Cerebellar cortex (tissue), 1 donor: Measurements from ENCODE around the gene RABGGTB.
"Not testable (repeated sequence)": the region's sequence is repeated elsewhere in the genome, so short reads cannot be mapped to it uniquely, and the experiment has no call there.

Source experiments
- DNase-seq: peaks from one replicate; pipeline ENCODE4 v3.0.0-alpha.2; 2015; ENCODE audit warnings: low spot score

RABGGTB gene

DNA sequence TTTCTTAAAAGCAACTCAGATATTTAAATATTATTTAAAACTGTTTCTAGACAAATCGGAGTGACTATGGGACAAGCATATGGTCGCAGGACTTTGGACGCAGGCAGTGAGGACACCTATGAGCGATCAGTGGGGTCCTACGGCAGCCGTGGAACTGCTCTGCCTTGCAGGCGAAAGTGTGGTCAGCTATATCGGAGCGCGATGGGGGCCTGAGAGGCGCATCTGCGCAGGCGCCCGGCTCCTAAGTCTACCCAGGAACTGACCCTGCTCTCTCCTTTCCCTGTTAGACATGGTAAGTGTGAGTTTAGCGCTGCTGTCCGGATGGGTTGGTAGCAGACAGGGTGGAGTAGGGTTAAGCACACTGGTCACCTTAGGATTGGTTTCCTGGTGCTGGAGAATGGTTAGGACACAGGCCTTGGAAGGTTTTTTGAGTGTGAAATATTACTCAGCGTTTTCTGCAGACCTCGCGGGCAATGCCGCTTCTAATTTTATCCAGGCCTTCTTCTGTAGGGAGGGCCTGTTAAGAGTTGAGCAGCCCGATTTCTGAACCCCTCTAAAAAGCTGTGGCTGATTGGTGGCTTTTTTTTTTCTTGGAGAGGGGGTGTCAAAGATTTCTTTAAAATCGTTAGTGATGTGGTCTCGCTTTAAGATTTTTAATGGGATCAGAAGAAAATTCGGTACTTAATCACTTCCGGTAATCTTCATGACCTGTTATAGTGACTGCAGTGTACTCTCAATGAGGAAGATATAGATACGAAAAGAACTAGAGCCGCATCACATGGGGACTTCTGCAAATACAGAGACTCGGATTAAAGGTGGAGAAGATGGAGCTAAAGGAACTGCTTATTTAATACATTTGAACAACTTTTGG, at the start of gene RABGGTB:
Gene RABGGTB, plus strand, starts transcription at position 274 of the 871 bp plus-strand sequence. Its CDS starts 16 bp downstream, at position 290.
- peak; percentile 97 for DNase-seq

- DNase-seq, result no peak
These were observed 43.9 kb upstream of the RABGGTB start for GRCh38 chr1:75742047-75742625.

DNA sequence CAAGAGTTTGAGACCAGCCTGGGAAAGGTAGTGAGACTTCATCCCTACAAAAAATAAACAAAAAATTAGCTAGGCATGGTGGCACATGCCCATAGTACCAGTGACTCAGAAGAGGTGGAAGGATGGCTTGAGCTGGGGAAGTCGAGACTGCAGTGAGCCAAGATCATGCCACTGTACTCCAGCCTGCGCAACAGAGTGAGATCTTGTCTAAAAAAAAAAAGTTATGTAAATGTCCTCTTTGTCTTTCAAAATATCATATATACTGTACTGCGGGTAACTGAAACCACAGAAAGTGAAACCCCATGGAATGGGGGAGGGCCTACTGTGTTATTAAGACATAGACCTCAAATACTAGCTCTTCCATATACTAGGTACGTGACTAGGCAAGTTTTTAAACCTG, 40.8 kb upstream of the RABGGTB start:
- no peak for DNase-seq

DNA sequence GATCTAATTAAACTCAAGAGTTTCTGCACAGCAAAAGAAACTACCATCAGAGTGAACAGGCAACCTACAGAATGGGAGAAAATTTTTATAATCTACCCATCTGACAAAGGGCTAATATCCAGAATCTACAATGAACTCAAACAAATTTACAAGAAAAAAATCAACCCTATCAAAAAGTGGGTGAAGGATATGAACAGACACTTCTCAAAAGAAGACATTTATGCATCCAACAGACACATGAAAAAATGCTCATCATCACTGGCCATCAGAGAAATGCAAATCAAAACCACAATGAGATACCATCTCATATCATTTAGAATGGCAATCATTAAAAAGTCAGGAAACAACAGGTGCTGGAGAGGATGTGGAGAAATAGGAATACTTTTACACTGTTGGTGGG, 28.8 kb upstream of the RABGGTB start:
- DNase-seq, result not testable (repeated sequence)

DNA sequence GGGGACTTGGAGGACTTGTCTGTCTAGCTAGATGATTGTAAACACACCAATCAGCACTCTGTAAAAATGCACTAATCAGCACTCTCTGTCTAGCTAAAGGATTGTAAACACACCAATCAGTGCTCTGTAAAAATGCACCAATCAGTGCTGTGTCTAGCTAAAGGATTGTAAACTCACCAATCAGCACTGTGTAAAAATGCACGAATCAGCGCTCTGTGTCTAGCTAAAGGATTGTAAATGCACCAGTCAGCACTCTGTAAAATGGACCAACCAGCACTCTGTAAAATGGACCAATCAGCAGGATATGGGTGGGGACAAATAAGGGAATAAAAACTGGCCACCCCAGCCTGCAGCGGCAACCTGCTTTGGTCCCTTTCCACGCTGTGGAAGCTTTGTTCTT, 27.5 kb upstream of the RABGGTB start:
- DNase-seq, result not testable (repeated sequence)

GRCh38 chr1:75764057-75764655, 21.9 kb upstream of the RABGGTB start:
- no peak for DNase-seq

DNA sequence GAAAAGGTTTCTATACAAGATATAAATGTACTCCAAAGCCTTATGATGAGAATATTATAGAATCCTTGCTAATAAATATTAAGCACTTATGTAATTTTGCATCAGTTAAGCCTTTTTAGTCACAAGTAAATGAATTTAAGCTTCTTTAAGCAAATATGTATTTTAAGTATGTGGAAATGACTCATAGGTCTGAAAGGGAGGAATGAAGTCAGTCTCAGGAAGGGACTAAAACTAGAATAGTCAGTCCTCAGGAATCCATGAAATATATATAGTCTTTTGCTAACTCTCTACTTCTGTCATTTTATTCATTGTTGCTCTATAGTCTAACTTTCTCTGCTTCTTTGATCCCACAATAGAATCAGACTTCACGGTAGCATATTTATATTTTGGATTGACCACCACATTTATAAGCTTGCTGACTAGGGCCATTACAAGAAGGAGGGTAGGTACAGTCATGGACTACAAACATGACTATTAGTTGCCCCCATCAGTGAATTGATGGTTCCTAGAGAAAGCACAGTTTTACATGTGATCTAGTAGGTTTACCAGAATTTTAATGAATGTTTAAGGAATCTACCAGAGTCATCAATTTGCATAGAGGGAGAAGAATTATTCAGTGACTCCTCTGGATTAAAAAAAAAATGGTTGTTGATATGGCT, 20.2 kb upstream of the RABGGTB start:
- DNase-seq, result no peak

- DNase-seq, result no peak
These were observed 18.0 kb upstream of the RABGGTB start for GRCh38 chr1:75768016-75768415.

GRCh38 chr1:75770761-75771160, 15.3 kb upstream of the RABGGTB start:
- no peak for DNase-seq

DNA sequence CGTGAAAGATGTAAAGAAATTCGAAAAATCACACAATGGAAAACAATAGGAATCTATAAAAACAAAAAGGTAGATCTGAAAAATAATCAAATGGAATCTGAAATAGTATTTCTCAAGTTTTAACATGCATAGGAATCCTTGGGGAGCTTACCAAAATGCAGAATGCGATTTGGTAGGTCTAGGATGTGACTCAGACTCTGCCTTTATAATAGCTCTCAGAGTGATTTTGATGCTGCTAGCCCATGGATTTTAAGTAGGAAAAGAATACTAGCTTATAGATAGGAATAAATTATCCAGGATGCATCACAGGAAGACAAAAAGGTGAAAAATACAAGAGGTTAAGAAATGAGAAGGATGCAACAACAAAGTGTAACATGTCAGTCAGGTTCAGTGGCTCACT, 14.1 kb upstream of the RABGGTB start:
- no peak for DNase-seq

DNA sequence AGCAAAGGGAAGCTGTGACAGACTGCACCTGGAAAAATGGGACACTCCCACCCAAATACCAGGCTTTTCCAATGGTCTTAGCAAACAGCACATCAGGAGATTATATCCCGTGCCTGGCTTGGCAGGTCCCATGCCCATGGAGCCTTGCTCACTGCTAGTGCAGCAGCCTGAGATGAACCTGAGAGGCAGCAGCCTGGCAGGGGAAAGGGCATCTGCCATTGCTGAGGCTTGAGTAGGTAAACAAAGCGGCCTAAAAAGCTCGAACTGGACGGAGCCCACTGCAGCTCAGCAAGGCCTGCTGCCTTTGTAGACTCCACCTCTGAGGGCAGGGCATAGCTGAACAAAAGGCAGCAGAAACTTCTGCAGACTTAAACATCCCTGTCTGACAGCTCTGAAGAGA, 8.2 kb upstream of the RABGGTB start:
- DNase-seq, result not testable (repeated sequence)

DNA sequence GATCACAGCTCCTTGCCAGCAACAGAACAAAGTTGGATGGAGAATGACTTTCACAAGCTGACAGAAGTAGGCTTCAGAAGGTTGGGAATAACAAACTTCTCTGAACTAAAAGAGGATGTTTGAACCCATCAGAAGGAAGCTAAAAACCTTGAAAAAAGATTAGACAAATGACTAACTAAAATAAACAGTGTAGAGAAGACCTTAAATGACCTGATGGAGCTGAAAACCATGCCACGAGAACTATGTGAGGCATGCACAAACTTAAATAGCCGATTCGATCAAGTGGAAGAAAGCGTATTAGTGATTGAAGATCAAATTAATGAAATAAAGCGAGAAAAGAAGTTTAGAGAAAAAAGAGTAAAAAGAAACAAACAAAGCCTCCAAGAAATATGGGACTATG, 7.4 kb upstream of the RABGGTB start:
- not testable (repeated sequence) for DNase-seq

- not testable (repeated sequence) for DNase-seq
These were observed 5.9 kb upstream of the RABGGTB start for GRCh38 chr1:75780183-75780582.

DNA sequence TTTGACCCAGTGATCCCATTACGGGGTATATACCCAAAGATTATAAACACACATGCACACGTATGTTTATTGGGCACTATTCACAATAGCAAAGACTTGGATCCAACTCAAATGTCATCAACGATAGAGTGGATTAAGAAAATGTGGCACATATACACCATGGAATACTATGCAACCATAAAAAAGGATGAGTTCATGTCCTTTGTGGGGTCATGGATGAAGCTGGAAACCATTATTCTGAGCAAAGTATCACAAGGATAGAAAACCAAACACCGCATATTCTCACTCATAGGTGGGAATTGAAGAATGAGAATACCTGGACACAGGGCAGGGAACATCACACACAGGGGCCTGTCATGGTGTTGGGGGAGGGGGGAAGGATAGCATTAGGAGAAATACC, 2.1 kb upstream of the RABGGTB start:
- DNase-seq, result not testable (repeated sequence)

GRCh38 chr1:75785320-75785982, 605 bp upstream of the RABGGTB start:
- DNase-seq, result no peak

GRCh38 chr1:75786901-75787493, 941 bp downstream of the RABGGTB start:
- DNase-seq, result no peak

DNA sequence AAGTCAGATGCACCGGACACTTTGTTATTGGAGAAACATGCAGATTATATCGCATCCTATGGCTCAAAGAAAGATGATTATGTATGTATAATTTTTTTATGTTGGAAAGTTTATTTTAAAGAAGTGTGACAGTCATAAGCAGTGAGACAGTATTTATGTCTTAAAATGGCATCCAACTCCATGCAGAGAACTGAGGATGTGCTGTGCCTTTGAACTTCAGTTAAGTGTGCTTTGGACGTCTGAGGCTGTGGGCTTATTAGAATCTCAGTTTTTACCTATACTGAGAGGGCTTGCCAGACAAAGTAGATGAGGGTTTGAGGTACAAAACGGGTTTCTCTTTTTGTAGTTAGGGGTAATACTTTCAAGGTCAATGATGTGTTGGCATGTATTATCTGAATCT, 1.5 kb downstream of the RABGGTB start:
- DNase-seq, result no peak

GRCh38 chr1:75789988-75790387, 3.9 kb downstream of the RABGGTB start:
- DNase-seq, result no peak

DNA sequence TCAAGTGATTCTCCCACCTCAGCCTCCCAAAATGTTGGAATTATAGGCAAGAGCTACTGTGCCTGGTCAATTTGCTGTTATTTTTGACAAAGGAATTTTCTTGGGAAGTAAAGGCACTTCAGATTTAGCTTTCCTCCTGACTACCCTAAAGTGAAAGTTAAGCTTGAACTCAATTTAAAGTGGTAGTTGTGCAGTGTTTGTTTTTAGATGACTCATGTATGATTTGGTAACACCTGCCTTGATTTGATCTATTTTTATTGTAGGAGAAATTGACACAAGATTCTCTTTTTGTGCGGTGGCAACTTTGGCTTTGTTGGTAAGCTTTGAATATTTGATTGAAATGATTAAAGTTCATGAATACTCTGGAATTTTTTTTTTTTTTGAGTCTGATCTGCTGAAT, 5.0 kb downstream of the RABGGTB start:
- DNase-seq, result no peak

DNA sequence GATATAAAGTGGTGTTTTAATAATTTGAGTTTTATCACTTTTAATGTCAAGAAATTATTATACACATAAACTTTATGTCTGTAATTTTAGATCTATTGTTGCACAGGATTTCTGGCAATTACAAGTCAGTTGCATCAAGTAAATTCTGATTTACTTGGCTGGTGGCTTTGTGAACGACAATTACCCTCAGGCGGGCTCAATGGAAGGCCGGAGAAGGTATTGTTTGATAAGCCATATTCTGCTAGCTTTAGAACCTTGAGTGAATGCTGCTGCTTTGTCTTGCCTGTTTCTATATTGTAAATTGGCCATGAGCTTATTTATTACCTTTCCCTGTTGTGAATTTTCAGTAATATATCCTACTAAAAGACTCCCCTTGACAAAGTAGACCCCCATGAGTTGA, 6.0 kb downstream of the RABGGTB start:
- DNase-seq, result no peak

- no peak for DNase-seq
These were observed 8.3 kb downstream of the RABGGTB start for GRCh38 chr1:75794382-75794781.
